Ammon's horn (tissue), 1 donor: ENCODE results near the gene NAXE.
"Not testable (repeated sequence)": the region's sequence is repeated elsewhere in the genome, so short reads cannot be mapped to it uniquely, and the experiment has no call there.

ENCODE experiments used
- DNase-seq: peaks from one replicate; pipeline ENCODE4 v3.0.0-alpha.2; 2016; ENCODE audit warnings: low spot score

The NAXE gene

DNA sequence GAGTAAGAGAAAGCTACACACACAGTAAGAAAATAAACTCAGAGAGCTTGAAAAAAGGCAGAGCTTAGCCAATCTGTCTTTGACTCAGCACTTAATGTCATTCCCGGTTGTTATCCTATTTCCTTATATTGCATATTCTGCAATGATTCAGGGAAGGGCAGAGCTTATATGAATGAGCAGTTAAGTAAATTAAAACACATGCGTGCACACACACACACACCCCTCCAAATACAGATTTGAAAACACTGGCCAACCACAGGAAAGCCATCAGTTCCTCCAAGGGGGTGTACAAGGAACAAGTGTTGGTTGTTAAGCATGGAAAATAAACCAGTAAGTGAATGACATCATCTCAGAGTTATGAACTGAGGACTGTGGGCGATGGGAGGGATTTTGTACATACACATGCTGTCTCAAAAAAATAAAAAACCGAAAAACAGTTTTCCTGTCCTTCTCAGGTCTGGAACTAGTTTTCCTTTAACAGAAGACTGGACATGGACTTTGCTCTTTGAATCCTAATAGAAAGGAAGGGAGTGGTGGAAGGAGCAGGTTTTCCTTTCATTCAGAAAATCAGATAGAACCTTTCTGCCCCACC is 20.2 kb upstream of the NAXE start:
- DNase-seq: no peak

DNA sequence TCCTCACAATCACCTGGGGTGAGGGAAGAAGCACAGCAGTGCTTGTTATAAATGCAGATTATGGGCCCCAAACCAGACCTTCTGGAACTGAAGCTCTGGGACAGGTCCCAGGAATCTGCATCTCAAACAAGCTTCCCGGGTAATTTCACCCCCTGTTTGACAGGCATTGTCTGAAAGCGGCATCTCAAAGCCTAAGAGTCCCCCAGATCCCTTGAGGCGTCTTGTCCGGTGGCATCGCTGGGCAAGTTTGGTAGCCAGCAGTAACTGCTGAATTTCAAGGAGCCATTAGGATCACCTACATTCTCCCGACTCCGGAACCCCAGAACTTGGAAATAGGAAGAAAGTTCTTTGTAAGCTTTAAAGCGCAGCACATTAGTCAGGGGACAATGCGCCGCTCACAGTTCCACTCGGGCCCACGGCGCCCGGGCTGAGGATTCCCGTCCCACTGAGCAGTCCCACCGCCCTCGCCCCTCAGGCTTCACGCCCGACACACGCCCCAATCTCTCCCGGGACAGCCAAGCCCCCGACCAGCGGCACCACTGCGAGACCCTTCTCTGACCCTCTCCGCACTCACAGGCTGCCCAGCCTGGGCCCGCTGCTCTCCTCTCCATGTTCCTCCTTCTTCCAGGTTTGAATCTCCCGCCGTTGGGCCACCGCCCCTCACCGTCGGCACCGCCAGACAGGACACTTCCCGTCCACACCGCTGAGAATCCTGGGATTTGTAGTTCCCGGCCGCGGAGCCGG is 19.5 kb upstream of the NAXE start, which contains the start of gene IQGAP3:
TSS of gene IQGAP3 (minus strand) at position 647 of the 744 bp plus-strand sequence. CDS start at position 611, 36 bp downstream.
- peak; percentile 85 for DNase-seq

DNA sequence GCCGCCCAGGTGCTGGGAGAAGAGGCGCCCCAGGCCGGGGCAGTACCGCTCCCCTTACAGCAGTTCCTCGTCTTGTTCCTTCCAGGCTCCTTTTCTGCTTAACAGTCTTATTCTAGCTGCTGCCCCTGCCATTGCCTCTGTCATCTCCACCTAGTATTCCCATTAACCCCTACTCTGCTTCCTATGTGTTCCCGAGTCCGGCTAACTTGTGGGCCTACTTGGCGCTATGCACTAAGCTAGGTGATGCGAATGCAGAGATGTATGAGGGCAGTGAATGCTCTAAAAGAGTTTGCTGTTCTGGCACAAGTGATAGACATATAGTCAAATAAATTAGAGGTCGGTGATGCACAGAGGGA is 18.9 kb upstream of the NAXE start:
- no peak for DNase-seq

- DNase-seq: no peak
Measured at GRCh38 chr1:156574039-156574633, 17.4 kb upstream of the NAXE start.

DNA sequence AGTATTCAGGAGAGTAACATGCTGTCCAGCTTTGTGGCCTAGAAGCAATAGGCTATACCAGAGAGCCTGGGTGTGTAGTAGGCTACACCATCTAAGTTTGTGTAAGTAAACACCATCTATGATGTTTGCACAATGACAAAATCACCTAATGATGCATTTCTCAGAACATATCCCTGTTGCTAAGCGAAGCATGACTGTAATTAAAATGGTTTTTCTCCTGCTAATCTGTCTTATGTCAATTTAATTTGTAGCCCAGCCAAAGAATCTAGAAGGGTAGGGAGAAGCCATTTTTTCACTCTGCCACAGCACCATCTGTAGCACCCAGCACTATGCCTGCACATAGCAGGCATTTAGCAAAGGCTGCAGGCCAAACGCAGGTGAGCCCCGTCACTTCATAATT is 14.0 kb upstream of the NAXE start:
- DNase-seq: no peak

DNA sequence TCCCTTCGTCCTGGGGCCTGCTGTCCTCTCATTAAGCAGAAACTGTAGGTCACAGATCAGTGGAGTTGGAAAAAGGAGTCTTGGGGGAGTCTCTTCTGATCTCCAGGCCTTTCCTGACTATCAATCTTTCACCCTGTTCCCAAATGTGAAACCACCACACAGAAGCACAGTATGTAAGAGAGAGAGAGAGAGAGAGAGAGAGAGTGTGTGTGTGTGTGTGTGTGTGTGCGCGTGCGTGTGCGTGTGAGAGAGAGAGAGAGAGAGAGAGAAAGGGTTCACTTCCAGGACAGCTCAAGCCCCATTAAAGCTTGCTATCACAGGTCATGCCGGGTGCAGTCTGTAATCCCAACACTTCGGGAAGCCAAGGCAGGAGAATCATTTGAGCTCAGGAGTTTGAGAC is 13.5 kb upstream of the NAXE start:
- DNase-seq: no peak

DNA sequence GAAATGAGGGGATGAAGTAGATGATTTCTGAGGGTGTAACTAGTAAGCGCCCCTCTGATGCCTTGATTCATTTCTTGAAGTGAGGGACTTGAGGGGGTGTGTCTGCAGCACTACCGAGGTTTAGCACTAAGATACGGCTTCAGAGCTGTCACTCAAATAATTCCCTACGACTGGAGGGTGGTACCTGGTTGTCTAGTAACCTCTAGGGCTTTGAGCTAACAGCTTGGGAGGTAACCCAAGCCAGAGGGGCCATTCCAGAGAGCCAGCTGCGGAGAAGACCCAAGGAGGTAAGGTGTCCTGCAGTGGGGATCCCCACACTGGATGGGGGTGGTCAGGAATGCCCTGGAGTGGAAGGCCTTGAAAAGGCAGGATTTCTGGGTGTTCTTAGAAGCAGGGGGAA is 12.1 kb upstream of the NAXE start, which contains the start of gene TTC24:
TSS of gene TTC24 (plus strand) at position 252 of the 400 bp plus-strand sequence. CDS start 1,642 bp downstream, outside the sequence.
- no peak for DNase-seq

GRCh38 chr1:156581661-156582387 is 9.8 kb upstream of the NAXE start:
- DNase-seq: no peak

DNA sequence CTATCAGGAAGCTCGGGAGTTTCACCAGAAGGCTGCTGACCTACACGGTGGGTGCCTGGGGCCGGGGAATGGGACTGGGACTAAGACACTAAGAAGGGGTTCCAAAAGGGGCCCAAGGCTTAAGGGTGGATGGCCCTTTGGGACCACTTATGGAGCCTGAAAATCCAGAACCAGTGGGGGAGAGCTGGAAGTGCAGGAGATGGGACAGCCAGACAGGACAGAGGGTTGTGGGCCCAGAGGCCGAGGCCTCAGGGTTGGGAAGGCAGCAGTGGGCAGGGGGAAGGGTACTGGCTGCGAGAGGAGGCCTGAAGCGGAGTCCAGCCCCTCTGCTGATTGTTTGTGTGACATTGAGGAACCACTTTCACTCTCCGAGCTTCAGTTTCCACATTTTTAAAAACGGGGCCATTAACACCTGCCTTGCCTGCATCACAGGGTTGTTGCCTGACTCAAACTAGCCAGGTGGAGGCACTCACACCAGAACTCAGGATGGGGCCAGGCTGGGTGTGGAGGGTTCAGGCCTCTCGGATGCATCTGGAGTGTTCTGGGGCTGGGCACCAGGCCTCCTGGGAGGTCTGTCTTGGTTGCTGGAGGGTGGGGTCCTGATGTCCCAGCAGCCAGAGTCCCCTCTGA is 9.1 kb upstream of the NAXE start:
- DNase-seq: no peak

- DNase-seq: peak; percentile 89
Measured at GRCh38 chr1:156583821-156584622, 7.6 kb upstream of the NAXE start.

- no peak for DNase-seq
Measured at GRCh38 chr1:156584813-156585212, 6.8 kb upstream of the NAXE start.

DNA sequence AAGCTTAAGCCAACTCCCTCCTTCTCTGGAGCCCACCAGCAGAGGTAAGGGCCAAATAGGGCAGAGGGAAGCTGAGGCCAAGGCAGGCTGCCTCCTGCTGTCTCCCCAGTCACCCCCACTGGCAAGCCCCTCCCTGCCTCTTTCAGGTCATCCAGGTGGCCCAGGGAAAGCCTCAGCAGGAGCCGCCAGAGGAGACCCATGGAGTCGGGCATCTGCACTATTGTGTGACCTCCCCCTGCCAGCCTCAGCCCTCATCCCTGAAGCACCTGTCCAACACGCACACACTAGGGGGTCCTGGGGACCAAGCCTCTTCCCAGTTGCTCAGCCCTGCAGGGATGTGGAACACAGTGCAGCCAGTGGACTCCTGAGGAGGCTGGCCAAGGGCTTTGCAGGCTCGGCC is 5.3 kb upstream of the NAXE start:
- no peak for DNase-seq

DNA sequence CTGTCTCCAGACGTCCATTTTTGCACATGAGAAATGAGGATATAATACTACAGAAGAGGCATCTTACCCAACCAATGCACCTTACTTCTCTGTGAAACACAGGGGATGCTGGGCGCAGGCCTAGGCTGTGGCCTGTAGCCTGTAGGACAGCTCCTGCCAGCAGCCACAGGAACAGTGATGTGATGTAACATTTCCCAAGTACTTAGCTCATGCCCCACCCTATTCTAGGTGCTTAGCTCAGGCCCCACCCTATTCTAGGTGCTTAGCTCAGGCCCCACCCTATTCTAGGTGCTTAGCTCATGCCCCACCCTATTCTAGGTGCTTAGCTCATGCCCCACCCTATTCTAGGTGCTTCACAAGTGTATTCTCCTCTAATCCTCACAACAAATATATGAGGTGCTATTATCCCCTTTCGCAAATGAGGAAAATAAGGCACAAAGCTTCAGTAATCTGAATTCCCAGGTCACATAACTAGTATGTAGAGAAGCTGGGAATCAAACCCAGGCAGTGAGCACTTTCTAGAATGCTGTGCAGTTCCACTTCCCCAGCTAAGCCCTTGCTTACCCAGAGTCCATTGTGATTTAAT is 4.6 kb upstream of the NAXE start:
- DNase-seq: no peak

- not testable (repeated sequence) for DNase-seq
Measured at GRCh38 chr1:156587927-156588326, 3.6 kb upstream of the NAXE start.

- DNase-seq: no peak
Measured at GRCh38 chr1:156589546-156589945, 2.0 kb upstream of the NAXE start.

DNA sequence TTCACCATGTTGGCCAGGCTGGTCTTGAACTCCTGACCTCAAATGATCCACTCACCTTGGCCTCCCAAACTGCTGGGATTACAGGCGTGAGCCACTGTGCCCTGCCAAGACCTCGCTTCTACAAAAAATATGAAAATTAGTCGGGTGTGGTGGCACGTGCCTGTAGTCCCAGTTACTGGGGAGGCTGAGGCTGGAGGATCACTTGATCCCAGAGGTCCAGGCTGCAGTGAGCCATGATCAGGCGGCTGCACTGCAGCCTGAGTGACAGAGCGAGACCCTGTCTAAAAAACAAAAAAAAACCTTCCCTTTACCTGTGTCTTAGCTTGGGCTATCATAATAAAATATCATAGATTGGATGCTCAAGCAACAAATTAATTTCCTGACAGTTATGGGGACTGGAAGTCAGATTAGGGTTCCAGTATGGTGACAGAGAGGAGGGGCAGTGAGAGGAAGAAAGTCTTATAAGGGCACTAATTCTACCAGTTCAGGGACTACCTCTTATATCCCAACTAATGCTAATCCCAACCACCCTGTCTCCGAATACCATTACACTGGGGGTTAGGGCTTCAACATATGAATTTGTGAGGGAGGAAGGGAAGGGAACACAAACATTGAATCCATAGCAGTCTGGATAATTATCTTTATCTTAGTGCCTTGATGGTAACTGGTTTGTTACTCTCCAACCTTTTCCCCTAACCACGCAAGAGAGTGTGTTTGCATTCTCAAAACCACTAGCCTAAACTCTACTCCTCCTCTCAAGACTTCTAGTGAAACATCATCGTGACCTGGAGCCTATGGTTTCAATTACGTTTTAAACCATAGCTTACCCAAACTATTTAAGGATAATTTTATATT is 1.0 kb upstream of the NAXE start:
- no peak for DNase-seq

GRCh38 chr1:156591181-156591431 is 470 bp upstream of the NAXE start:
- DNase-seq: no peak

GRCh38 chr1:156592158-156592909 is 758 bp downstream of the NAXE start:
- no peak for DNase-seq

DNA sequence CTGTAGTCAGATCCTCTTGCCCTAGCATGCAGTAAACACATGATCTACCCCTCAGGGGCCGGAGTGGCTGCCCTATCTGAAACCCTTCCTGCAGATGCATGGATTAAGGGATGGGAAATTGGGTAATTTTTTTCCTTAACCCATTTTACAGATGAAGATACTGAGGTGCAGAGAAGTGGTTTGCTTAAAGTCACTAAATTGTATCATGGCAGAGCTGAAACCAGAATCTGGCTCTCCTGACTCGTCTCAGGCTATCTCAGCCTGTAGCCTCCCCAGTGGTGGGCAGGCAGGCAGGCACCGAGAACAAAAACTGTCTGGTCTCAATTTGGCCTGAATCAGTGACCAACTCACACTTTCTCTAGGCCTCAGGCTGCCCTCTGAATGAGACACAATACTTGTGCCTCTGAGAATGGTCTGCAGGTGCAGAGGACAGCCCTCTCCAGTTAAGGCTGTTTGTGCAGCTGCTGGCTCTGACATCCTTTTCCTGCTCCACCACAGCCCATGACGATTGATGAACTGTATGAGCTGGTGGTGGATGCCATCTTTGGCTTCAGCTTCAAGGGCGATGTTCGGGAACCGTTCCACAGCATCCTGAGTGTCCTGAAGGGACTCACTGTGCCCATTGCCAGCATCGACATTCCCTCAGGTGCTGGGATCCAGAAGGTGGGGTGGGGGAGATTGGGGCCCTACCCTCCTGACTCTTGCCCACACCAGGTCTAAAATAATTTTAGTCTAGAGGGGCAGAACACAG is 1.5 kb downstream of the NAXE start:
- DNase-seq: no peak
